ENCODE data around the gene ATPAF2. TPM values are rescaled to one million over a fixed set of nuclear protein-coding genes. Genes with fewer than 3 reads are reported as not detected.

The ATPAF2 gene
- total and polyA plus RNA-seq, 2 experiments from 2014 or later: 17.0 to 21.9 TPM

- H3K79me2 ChIP-seq (ENCODE audit: insufficient read depth): peaks cover 56% of the 10 kb centered on the region
- no peak overlapping the region for H2AFZ ChIP-seq
- no peaks in the 10 kb centered on the region for H3K9me2 ChIP-seq (ENCODE audit: insufficient read depth)
- WGBS, 2 experiments (ENCODE audit: low coverage in 1 of 2, low lambda C conversion rate in 2 of 2, missing lambda C conversion rate in 2 of 2): 10 to 16% methylated on average over 5 of the region's 5 CpGs
- H4K20me1 ChIP-seq (ENCODE audit: insufficient read depth): no peaks in the 10 kb centered on the region
- H3K4me2 ChIP-seq (ENCODE audit: unreplicated experiment): no peak overlapping the region
- H3K4me3 ChIP-seq: no peak overlapping the region
- H3K36me3 ChIP-seq (ENCODE audit: low read depth): no peaks in the 10 kb centered on the region
- no peak overlapping the region for H3K9ac ChIP-seq
- TF ChIP-seq EZH2 (IDR thresholded peaks at IDR 0.05; ENCODE audit: insufficient read depth, poor library complexity, severe bottlenecking): no peak
- no peak for TF ChIP-seq EZH2phosphoT487 (IDR thresholded peaks at IDR 0.05; ENCODE audit: insufficient read depth, low read depth)
- peak; percentile 93 for DNase-seq
- in situ Hi-C loops (cut with MboI): loop anchor here (25.0 kb wide), 1 partner anchor 346 kb away; the partner anchor contains the start of gene RAI1
- H3K27me3 ChIP-seq (replicated peaks; ENCODE audit: insufficient read depth): no peaks in the 10 kb centered on the region
- H3K27ac ChIP-seq: no peak overlapping the region
- peaks cover 7% of the 10 kb centered on the region for H3K4me1 ChIP-seq (ENCODE audit: insufficient read depth)
- no peaks in the 10 kb centered on the region for H3F3A ChIP-seq (ENCODE audit: insufficient read depth)
- no peaks in the 10 kb centered on the region for H3K9me3 ChIP-seq (ENCODE audit: low read depth)
Measured at GRCh38 chr17:18033442-18034099, 5.4 kb downstream of the ATPAF2 start.

GRCh38 chr17:18031955-18032354 is 7.0 kb downstream of the ATPAF2 start:
- Histone ChIP-seq H3K79me2 (ENCODE audit: insufficient read depth) (peaks cover 40% of the 10 kb centered on the region), H3K4me1 (ENCODE audit: insufficient read depth) (peaks cover 4% of the 10 kb centered on the region), H3K9me2 (ENCODE audit: insufficient read depth) (no peaks in the 10 kb centered on the region), H2AFZ (no peak overlapping the region), H3K9ac (no peak overlapping the region), H4K20me1 (ENCODE audit: insufficient read depth) (no peaks in the 10 kb centered on the region), H3K4me3 (no peak overlapping the region), H3K36me3 (ENCODE audit: low read depth) (no peaks in the 10 kb centered on the region), H3F3A (ENCODE audit: insufficient read depth) (peaks cover 3% of the 10 kb centered on the region; the same call in 1 of the 2 replicates), H3K27ac (no peak overlapping the region), H3K9me3 (ENCODE audit: low read depth) (no peaks in the 10 kb centered on the region), H3K27me3 (replicated peaks; ENCODE audit: insufficient read depth) (no peaks in the 10 kb centered on the region), H3K4me2 (ENCODE audit: unreplicated experiment) (no peak overlapping the region)
- DNase-seq: no peak
- WGBS, 2 experiments (ENCODE audit: low coverage in 1 of 2, low lambda C conversion rate in 2 of 2, missing lambda C conversion rate in 2 of 2): 80% methylated on average over 2 of the region's 2 CpGs
- no peak for TF ChIP-seq EZH2phosphoT487 (IDR thresholded peaks at IDR 0.05; ENCODE audit: insufficient read depth, low read depth)
- TF ChIP-seq EZH2 (IDR thresholded peaks at IDR 0.05; ENCODE audit: insufficient read depth, poor library complexity, severe bottlenecking): no peak
- in situ Hi-C loops (cut with MboI): loop anchor here (25.0 kb wide), 1 partner anchor 345 kb away; the partner anchor contains the start of gene RAI1

- Histone ChIP-seq H3K4me2 (ENCODE audit: unreplicated experiment) (no peak overlapping the region), H3K27ac (no peak overlapping the region), H3K9me2 (ENCODE audit: insufficient read depth) (no peaks in the 10 kb centered on the region), H2AFZ (no peak overlapping the region), H3K9ac (no peak overlapping the region), H4K20me1 (ENCODE audit: insufficient read depth) (no peaks in the 10 kb centered on the region), H3K9me3 (ENCODE audit: low read depth) (no peaks in the 10 kb centered on the region), H3K27me3 (replicated peaks; ENCODE audit: insufficient read depth) (no peaks in the 10 kb centered on the region), H3K4me3 (no peak overlapping the region), H3F3A (ENCODE audit: insufficient read depth) (peaks cover 13% of the 10 kb centered on the region; the same call in 1 of the 2 replicates), H3K4me1 (ENCODE audit: insufficient read depth) (peaks cover 23% of the 10 kb centered on the region), H3K36me3 (ENCODE audit: low read depth) (no peaks in the 10 kb centered on the region), H3K79me2 (ENCODE audit: insufficient read depth) (peaks cover 16% of the 10 kb centered on the region)
- in situ Hi-C loops (cut with MboI): loop anchor here (10.0 to 25.0 kb wide), 2 partner anchors 134 to 342 kb away; partner anchors contain the start of gene RAI1
- DNase-seq: no peak
- WGBS, 2 experiments (ENCODE audit: low coverage in 1 of 2, low lambda C conversion rate in 2 of 2, missing lambda C conversion rate in 2 of 2): 91 to 93% methylated on average over 8 of the region's 8 CpGs
- no peak for TF ChIP-seq EZH2phosphoT487 (IDR thresholded peaks at IDR 0.05; ENCODE audit: insufficient read depth, low read depth)
- no peak for TF ChIP-seq EZH2 (IDR thresholded peaks at IDR 0.05; ENCODE audit: insufficient read depth, poor library complexity, severe bottlenecking)
Measured at GRCh38 chr17:18028952-18029540, 9.9 kb downstream of the ATPAF2 start.

GRCh38 chr17:18028114-18028951 is 10.6 kb downstream of the ATPAF2 start:
- H3K4me2 ChIP-seq (ENCODE audit: unreplicated experiment): no peak overlapping the region
- H3K4me1 ChIP-seq (ENCODE audit: insufficient read depth): peaks cover 23% of the 10 kb centered on the region
- H3K9ac ChIP-seq: no peak overlapping the region
- no peak for DNase-seq
- WGBS, 2 experiments (ENCODE audit: low coverage in 1 of 2, low lambda C conversion rate in 2 of 2, missing lambda C conversion rate in 2 of 2): 82 to 84% methylated on average over 11 of the region's 11 CpGs
- H3K9me2 ChIP-seq (ENCODE audit: insufficient read depth): no peaks in the 10 kb centered on the region
- H3K79me2 ChIP-seq (ENCODE audit: insufficient read depth): peaks cover 11% of the 10 kb centered on the region
- no peak overlapping the region for H3K4me3 ChIP-seq
- H2AFZ ChIP-seq: no peak overlapping the region
- TF ChIP-seq EZH2 (IDR thresholded peaks at IDR 0.05; ENCODE audit: insufficient read depth, poor library complexity, severe bottlenecking): no peak
- TF ChIP-seq EZH2phosphoT487 (IDR thresholded peaks at IDR 0.05; ENCODE audit: insufficient read depth, low read depth): no peak
- H3K27me3 ChIP-seq (replicated peaks; ENCODE audit: insufficient read depth): no peaks in the 10 kb centered on the region
- H3K27ac ChIP-seq: no peak overlapping the region
- no peaks in the 10 kb centered on the region for H4K20me1 ChIP-seq (ENCODE audit: insufficient read depth)
- H3K9me3 ChIP-seq (ENCODE audit: low read depth): no peaks in the 10 kb centered on the region
- H3K36me3 ChIP-seq (ENCODE audit: low read depth): no peaks in the 10 kb centered on the region
- peaks cover 13% of the 10 kb centered on the region; the same call in 1 of the 2 replicates for H3F3A ChIP-seq (ENCODE audit: insufficient read depth)
- in situ Hi-C loops (cut with MboI): loop anchor here (10.0 to 25.0 kb wide), 2 partner anchors 134 to 341 kb away; partner anchors contain the start of gene RAI1

All from GM23248 (cell line).